Breast epithelium (tissue), 3 donors: ENCODE results near the gene ADAMTS4.

Experiments
- CTCF ChIP-seq, 3 donors: fragments of 450-650 bp; IDR thresholded peaks; one replicate each; pipeline ENCODE4 v1.5.1; 2016 to 2017; ENCODE audit warnings: antibody characterized with exemption in 3 of 3, mild to moderate bottlenecking in 3 of 3, moderate library complexity in 3 of 3
- POLR2A ChIP-seq: fragments of 450-650 bp; IDR thresholded peaks from one replicate; pipeline ENCODE4 v1.6.1; 2016; ENCODE audit warnings: antibody characterized with exemption, mild to moderate bottlenecking, moderate library complexity
- POLR2AphosphoS5 ChIP-seq, 3 donors: sonication (generic); formaldehyde crosslinking; IDR thresholded peaks; one replicate each; pipeline ENCODE4 v1.6.1; 2017; ENCODE audit warnings: antibody characterized with exemption in 3 of 3

- peak; percentile 9 to 33 (median 31) for TF ChIP-seq CTCF (IDR thresholded peaks at IDR 0.05)
- TF ChIP-seq POLR2A = peak; percentile 32
- peak; percentile 73 to 90 (median 85) for TF ChIP-seq POLR2AphosphoS5 (IDR thresholded peaks at IDR 0.05)
Observed at GRCh38 chr1:161165742-161166668, 32.8 kb downstream of the ADAMTS4 start, which contains the start of gene PPOX.
